Heart right ventricle (tissue), 16 donors: ENCODE data around the gene EDIL3. TPM values are rescaled to one million over a fixed set of nuclear protein-coding genes. Genes with fewer than 3 reads are reported as not detected.
"Not testable (repeated sequence)": the region's sequence is repeated elsewhere in the genome, so short reads cannot be mapped to it uniquely, and the experiment has no call there.

ENCODE experiments used
- ATAC-seq, 8 donors: fragments of 200-7000 bp; cut with Tn5 transposase; one replicate each; pipeline ENCODE4 v1.9.1; 2020; ENCODE audit warnings: mild to moderate bottlenecking in 8 of 8, moderate library complexity in 8 of 8, moderate number of reproducible peaks in 1 of 8
- DNase-seq, 2 donors: peaks; one replicate each; pipeline ENCODE4 v3.0.0-alpha.2; 2020
- H3K27ac ChIP-seq, 10 donors: fragments of 200-600 bp; sonication (generic) in 2 of 10; one replicate each; pipeline versions ENCODE4 v1.5.0 to v1.8.0; 2020 to 2022; ENCODE audit warnings: mild to moderate bottlenecking in 3 of 10
- H3K27me3 ChIP-seq, 7 donors: fragments of 200-600 bp; one replicate each; pipeline ENCODE4 v1.8.0; 2021 to 2022; ENCODE audit warnings: mild to moderate bottlenecking in 2 of 7
- H3K36me3 ChIP-seq, 9 donors: fragments of 200-600 bp; sonication (generic) in 1 of 9; one replicate each; pipeline versions ENCODE4 v1.5.0 to v1.8.0; 2020 to 2022; ENCODE audit warnings: mild to moderate bottlenecking in 2 of 9
- H3K4me1 ChIP-seq, 9 donors: fragments of 200-600 bp; sonication (generic) in 1 of 9; one replicate each; pipeline versions ENCODE4 v1.5.0 to v1.8.0; 2020 to 2022; ENCODE audit warnings: mild to moderate bottlenecking in 4 of 9
- H3K4me3 ChIP-seq, 10 donors: fragments of 200-600 bp; sonication (generic) in 2 of 10; one replicate each; pipeline versions ENCODE4 v1.5.0 to v1.8.0; 2020 to 2022; ENCODE audit warnings: mild to moderate bottlenecking in 7 of 10, moderate library complexity in 2 of 10
- H3K9me3 ChIP-seq, 11 donors: fragments of 200-600 bp in 10 of 11; sonication (generic) in 2 of 11; one replicate each; pipeline versions ENCODE4 v1.5.0 to v1.8.0; 2013 to 2022; ENCODE audit warnings: mild to moderate bottlenecking in 2 of 11, control low read depth in 1 of 11, moderate library complexity in 1 of 11
- CTCF ChIP-seq, 9 donors: fragments of 200-600 bp; sonication (generic) in 2 of 9; IDR thresholded peaks; one replicate each; pipeline versions ENCODE4 v1.5.0 to v1.8.0; 2021 to 2022; ENCODE audit warnings: antibody characterized with exemption in 9 of 9, mild to moderate bottlenecking in 5 of 9, moderate library complexity in 1 of 9
- WGBS, 2 donors: extraction: QIAGEN DNeasy Blood & Tissue Kit; methylation state at CpG; one replicate each; pipeline ENCODE4 v1.1.7; 2013; ENCODE audit warnings: inconsistent platforms in 1 of 2; 5-methylcytosine and 5-hydroxymethylcytosine counted together
- intact Hi-C, 10 donors: fragments of 100-400 bp; cut with DNase I; formaldehyde crosslinking; loops; one replicate each; pipeline versions ENCODE4 v1.11.1 to v1.14.2; 2022
- polyA plus RNA-seq, 2 donors: library from polyadenylated mRNA; stranded (reverse); fragments of 200-250 nt; gene quantifications; one replicate each; pipeline ENCODE4 v1.2.3, GENCODE V29; 2013
- total RNA-seq, 10 donors: library from RNA; stranded (reverse); fragmentation: NEBNext Ultra II Directional in 3 of 10; extraction: Animal tissue kit (Norgen Biotek cat#: 25700) in 3 of 10; gene quantifications; one replicate each; pipeline versions ENCODE4 v1.2.1 to v1.2.4, GENCODE V29; 2021 to 2023
- donor health status: Arrhythmogenic right ventricular cardiomyopathy.
- donor health status: ischemic (EF 13 %, LVEDD 7.1; RV severe dilation, severe dysfunction).
- donor health status: healthy with polysubstance abuse.
- donor health status: DM: no; HTN: yes; CAD: no.
- donor health status: DM: no; HTN: no; CAD: no.
- donor health status: ischemic (EF 25% LVEDD 6.9; RV normal size, moderate dysfunction).
- donor health status: ischemic (EF 25% LVEDD 5.7; RV mildly dilated, moderate dysfunction).
- donor health status: healthy.
- donor health status: DM: yes; HTN: yes; CAD: no.
- donor health status: Ischemic cardiomyopathy.
- donor health status: ischemic (EF 35%, LVEDD 5.7; RV mildly dilated, moderate dysfunction).
- donor health status: nonischemic (EF 11% LVEDD 7.7; RV severe dilation, severe dysfunction).
- donor health status: DM: yes; HTN: yes; CAD: no.
- donor health status: PGD.
- donor health status: ischemic (EF 29% LVEDD 5.4; RV normal size, mild dysfunction).
- donor health status: nonischemic (EF 23%, LVEDD 6.1; RV moderate dilation, normal function).

Gene EDIL3
- total and polyA plus RNA-seq, 12 donors: 1.6 to 10.0 (median 3.9) TPM

- Histone ChIP-seq H3K4me1 (no peaks in the 10 kb centered on the region), H3K4me3 (no peak overlapping the region), H3K36me3 (no peaks in the 10 kb centered on the region), H3K27me3 (no peaks in the 10 kb centered on the region), H3K27ac (no peak overlapping the region), H3K9me3 (peaks cover 0 to 4% (median 0%) of the 10 kb centered on the region in 11 donors)
- WGBS, 2 donors: 66 to 71% methylated on average over 5 of the region's 5 CpGs
- DNase-seq (no peak), ATAC-seq (no peak)
- TF ChIP-seq CTCF (IDR thresholded peaks at IDR 0.05): no peak
- intact Hi-C loops: no loop called here
These were observed 52.6 kb downstream of the EDIL3 start for GRCh38 chr5:84332106-84332505.

- no peaks in the 10 kb centered on the region for H3K4me1 ChIP-seq
- H3K27me3 ChIP-seq: no peaks in the 10 kb centered on the region
- intact Hi-C loops: no loop called here
- H3K9me3 ChIP-seq: peaks cover 0 to 16% (median 4%) of the 10 kb centered on the region in 11 donors
- WGBS, 2 donors: 69 to 87% methylated on average over 3 of the region's 3 CpGs
- ATAC-seq: no peak
- TF ChIP-seq CTCF (IDR thresholded peaks at IDR 0.05): no peak
- H3K36me3 ChIP-seq: no peaks in the 10 kb centered on the region
- H3K4me3 ChIP-seq: no peak overlapping the region
- no peak for DNase-seq
- no peak overlapping the region for H3K27ac ChIP-seq
These were observed 57.1 kb downstream of the EDIL3 start for GRCh38 chr5:84327591-84327990.

- Histone ChIP-seq H3K27me3 (no peaks in the 10 kb centered on the region), H3K36me3 (no peaks in the 10 kb centered on the region), H3K9me3 (peaks cover 0 to 38% (median 12%) of the 10 kb centered on the region in 11 donors), H3K4me3 (no peak overlapping the region), H3K27ac (no peak overlapping the region), H3K4me1 (no peaks in the 10 kb centered on the region)
- DNase-seq: no peak
- no peak for TF ChIP-seq CTCF (IDR thresholded peaks at IDR 0.05)
- intact Hi-C loops: no loop called here
- WGBS, 2 donors: 86 to 92% methylated on average over 3 of the region's 3 CpGs
- no peak for ATAC-seq
These were observed 62.0 kb downstream of the EDIL3 start for GRCh38 chr5:84322646-84323045.

- 91 to 100% methylated on average over 1 of the region's 1 CpG for WGBS, 2 donors
- H3K27me3 ChIP-seq, H3K4me3 ChIP-seq, ATAC-seq, H3K4me1 ChIP-seq, intact Hi-C loops, DNase-seq, H3K36me3 ChIP-seq, H3K27ac ChIP-seq: not testable (repeated sequence)
- peaks cover 0 to 36% (median 8%) of the 10 kb centered on the region in 11 donors for H3K9me3 ChIP-seq
These were observed 66.9 kb downstream of the EDIL3 start for GRCh38 chr5:84317826-84318225.

GRCh38 chr5:84312280-84312679 is 72.4 kb downstream of the EDIL3 start:
- ATAC-seq, intact Hi-C loops, H3K4me3 ChIP-seq, H3K27me3 ChIP-seq, H3K27ac ChIP-seq, DNase-seq, H3K4me1 ChIP-seq, H3K36me3 ChIP-seq, H3K9me3 ChIP-seq: not testable (repeated sequence)
- WGBS, 2 donors: 96 to 97% methylated on average over 17 to 29 of the region's 30 CpGs

- intact Hi-C loops, H3K4me1 ChIP-seq, H3K4me3 ChIP-seq, ATAC-seq, H3K27ac ChIP-seq, H3K36me3 ChIP-seq, H3K9me3 ChIP-seq, H3K27me3 ChIP-seq, DNase-seq: not testable (repeated sequence)
These were observed 74.8 kb downstream of the EDIL3 start for GRCh38 chr5:84309850-84310249.
